Mucosa of stomach (tissue), 1 donor: ENCODE measurements around the gene TMEM127.
"Not testable (repeated sequence)": the region's sequence is repeated elsewhere in the genome, so short reads cannot be mapped to it uniquely, and the experiment has no call there.

Source experiments
- H3K27me3 ChIP-seq: one replicate; pipeline ENCODE4 v1.7.0; 2013; ENCODE audit warnings: mild to moderate bottlenecking, low read length; ENCODE audit not compliant: control insufficient read depth, insufficient read depth
- H3K36me3 ChIP-seq: one replicate; pipeline ENCODE4 v1.7.0; 2013; ENCODE audit warnings: low read length; ENCODE audit not compliant: control insufficient read depth, insufficient read depth
- H3K4me1 ChIP-seq: one replicate; pipeline ENCODE4 v1.7.0; 2013; ENCODE audit warnings: mild to moderate bottlenecking, low read length; ENCODE audit not compliant: control insufficient read depth, insufficient read depth
- H3K4me3 ChIP-seq: one replicate; pipeline ENCODE4 v1.7.0; 2013; ENCODE audit warnings: low read length
- H3K9ac ChIP-seq: one replicate; pipeline ENCODE4 v1.7.0; 2013; ENCODE audit warnings: mild to moderate bottlenecking, low read length, moderate library complexity
- H3K9me3 ChIP-seq: one replicate; pipeline ENCODE4 v1.7.0; 2013; ENCODE audit warnings: mild to moderate bottlenecking, low read length, moderate library complexity; ENCODE audit not compliant: control insufficient read depth
- donor health status: Pancreatic carcinoma.

The TMEM127 gene

GRCh38 chr2:96233880-96234316 is 31.9 kb downstream of the TMEM127 start:
- Histone ChIP-seq H3K9me3 (no peaks in the 10 kb centered on the region), H3K4me3 (no peak overlapping the region), H3K4me1 (no peaks in the 10 kb centered on the region), H3K9ac (no peak overlapping the region), H3K27me3 (no peaks in the 10 kb centered on the region), H3K36me3 (no peaks in the 10 kb centered on the region)

- no peaks in the 10 kb centered on the region for H3K27me3 ChIP-seq
- H3K9ac ChIP-seq: no peak overlapping the region
- H3K36me3 ChIP-seq: no peaks in the 10 kb centered on the region
- H3K4me3 ChIP-seq: no peak overlapping the region
- H3K4me1 ChIP-seq: no peaks in the 10 kb centered on the region
- H3K9me3 ChIP-seq: no peaks in the 10 kb centered on the region
Measured at GRCh38 chr2:96233436-96233835, 32.4 kb downstream of the TMEM127 start.

- Histone ChIP-seq H3K9ac (no peak overlapping the region), H3K9me3 (no peaks in the 10 kb centered on the region), H3K27me3 (no peaks in the 10 kb centered on the region), H3K36me3 (no peaks in the 10 kb centered on the region), H3K4me1 (no peaks in the 10 kb centered on the region), H3K4me3 (no peak overlapping the region)
Measured at GRCh38 chr2:96231316-96231715, 34.5 kb downstream of the TMEM127 start.

GRCh38 chr2:96225016-96225533 is 40.7 kb downstream of the TMEM127 start:
- Histone ChIP-seq H3K36me3 (no peaks in the 10 kb centered on the region), H3K9ac (no peak overlapping the region), H3K27me3 (no peaks in the 10 kb centered on the region), H3K4me3 (no peak overlapping the region), H3K4me1 (no peaks in the 10 kb centered on the region), H3K9me3 (no peaks in the 10 kb centered on the region)

- not testable (repeated sequence) for H3K36me3 ChIP-seq, H3K4me1 ChIP-seq, H3K4me3 ChIP-seq, H3K9me3 ChIP-seq, H3K9ac ChIP-seq, H3K27me3 ChIP-seq
Measured at GRCh38 chr2:96221106-96221505, 44.7 kb downstream of the TMEM127 start.

- H3K9ac ChIP-seq, H3K36me3 ChIP-seq, H3K27me3 ChIP-seq, H3K4me3 ChIP-seq, H3K9me3 ChIP-seq, H3K4me1 ChIP-seq: not testable (repeated sequence)
Measured at GRCh38 chr2:96219959-96220358, 45.8 kb downstream of the TMEM127 start.

- Histone ChIP-seq H3K36me3 (no peaks in the 10 kb centered on the region), H3K9ac (no peak overlapping the region), H3K27me3 (no peaks in the 10 kb centered on the region), H3K4me1 (no peaks in the 10 kb centered on the region), H3K4me3 (no peak overlapping the region), H3K9me3 (no peaks in the 10 kb centered on the region)
Measured at GRCh38 chr2:96218508-96219131, 47.2 kb downstream of the TMEM127 start.

GRCh38 chr2:96214554-96214953 is 51.2 kb downstream of the TMEM127 start:
- H3K9ac ChIP-seq: no peak overlapping the region
- peaks cover 6% of the 10 kb centered on the region for H3K4me1 ChIP-seq
- no peaks in the 10 kb centered on the region for H3K36me3 ChIP-seq
- H3K4me3 ChIP-seq: no peak overlapping the region
- H3K9me3 ChIP-seq: no peaks in the 10 kb centered on the region
- H3K27me3 ChIP-seq: no peaks in the 10 kb centered on the region

GRCh38 chr2:96213379-96213778 is 52.4 kb downstream of the TMEM127 start:
- Histone ChIP-seq H3K27me3 (no peaks in the 10 kb centered on the region), H3K36me3 (no peaks in the 10 kb centered on the region), H3K4me1 (peaks cover 11% of the 10 kb centered on the region), H3K9ac (no peak overlapping the region), H3K9me3 (no peaks in the 10 kb centered on the region), H3K4me3 (no peak overlapping the region)

GRCh38 chr2:96212339-96212738 is 53.5 kb downstream of the TMEM127 start:
- H3K9ac ChIP-seq: no peak overlapping the region
- peaks cover 12% of the 10 kb centered on the region for H3K4me1 ChIP-seq
- H3K4me3 ChIP-seq: no peak overlapping the region
- H3K27me3 ChIP-seq: no peaks in the 10 kb centered on the region
- no peaks in the 10 kb centered on the region for H3K36me3 ChIP-seq
- H3K9me3 ChIP-seq: no peaks in the 10 kb centered on the region

- H3K27me3 ChIP-seq: no peaks in the 10 kb centered on the region
- no peaks in the 10 kb centered on the region for H3K36me3 ChIP-seq
- peak overlapping the region; percentile 39 for H3K4me3 ChIP-seq
- peak overlapping the region; percentile 61 for H3K9ac ChIP-seq
- H3K4me1 ChIP-seq: peaks cover 30% of the 10 kb centered on the region
- H3K9me3 ChIP-seq: no peaks in the 10 kb centered on the region
Measured at GRCh38 chr2:96209729-96210085, 56.1 kb downstream of the TMEM127 start.

- Histone ChIP-seq H3K9me3 (no peaks in the 10 kb centered on the region), H3K4me3 (peak overlapping the region; percentile 39), H3K9ac (peak overlapping the region; percentile 61), H3K36me3 (no peaks in the 10 kb centered on the region), H3K27me3 (no peaks in the 10 kb centered on the region), H3K4me1 (peaks cover 30% of the 10 kb centered on the region)
Measured at GRCh38 chr2:96209011-96209728, 56.6 kb downstream of the TMEM127 start.
